ENCODE measurements around the gene NR1H2.
"Not testable (repeated sequence)": the region's sequence is repeated elsewhere in the genome, so short reads cannot be mapped to it uniquely, and the experiment has no call there.

NR1H2 gene

DNA sequence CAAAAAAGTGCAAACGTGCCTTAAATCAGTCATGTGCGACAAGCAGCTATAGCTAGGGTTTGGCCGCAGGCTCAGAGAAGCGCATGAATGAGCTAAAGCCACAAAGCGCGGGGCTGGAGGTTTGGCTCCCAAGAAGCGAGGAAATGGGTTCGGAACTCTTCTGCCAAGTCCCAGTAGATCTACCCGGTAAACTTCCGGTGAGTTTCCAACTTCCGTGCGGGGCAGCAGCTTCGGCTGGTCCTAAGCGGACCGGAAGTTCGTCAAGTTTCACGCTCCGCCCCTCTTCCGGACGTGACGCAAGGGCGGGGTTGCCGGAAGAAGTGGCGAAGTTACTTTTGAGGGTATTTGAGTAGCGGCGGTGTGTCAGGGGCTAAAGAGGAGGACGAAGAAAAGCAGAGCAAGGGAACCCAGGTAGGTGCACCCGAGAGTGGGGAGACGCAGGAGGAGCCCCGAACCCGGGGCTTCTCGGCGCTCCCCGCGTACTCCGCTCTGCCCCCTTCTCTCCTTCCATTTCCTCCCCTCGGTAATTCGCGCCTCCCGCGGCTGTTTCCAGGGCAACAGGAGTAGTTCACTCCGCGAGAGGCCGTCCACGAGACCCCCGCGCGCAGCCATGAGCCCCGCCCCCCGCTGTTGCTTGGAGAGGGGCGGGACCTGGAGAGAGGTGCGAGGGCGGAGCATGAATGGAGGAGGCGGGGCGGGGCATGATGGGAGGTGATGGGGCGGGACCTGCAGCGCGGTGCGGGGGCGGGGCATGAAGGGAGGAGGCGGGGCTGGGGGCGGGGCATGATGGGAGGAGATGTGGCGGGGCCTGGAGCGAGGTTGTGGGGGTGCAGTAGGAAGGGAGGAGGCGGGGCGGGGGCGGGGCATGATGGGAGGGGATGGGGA lies at the start of gene NR1H2:
NR1H2 (plus strand) TSS at position 292 of the 885 bp plus-strand sequence. CDS start 1,149 bp downstream, outside the sequence.
- DNase-seq = peak; percentile 89

DNA sequence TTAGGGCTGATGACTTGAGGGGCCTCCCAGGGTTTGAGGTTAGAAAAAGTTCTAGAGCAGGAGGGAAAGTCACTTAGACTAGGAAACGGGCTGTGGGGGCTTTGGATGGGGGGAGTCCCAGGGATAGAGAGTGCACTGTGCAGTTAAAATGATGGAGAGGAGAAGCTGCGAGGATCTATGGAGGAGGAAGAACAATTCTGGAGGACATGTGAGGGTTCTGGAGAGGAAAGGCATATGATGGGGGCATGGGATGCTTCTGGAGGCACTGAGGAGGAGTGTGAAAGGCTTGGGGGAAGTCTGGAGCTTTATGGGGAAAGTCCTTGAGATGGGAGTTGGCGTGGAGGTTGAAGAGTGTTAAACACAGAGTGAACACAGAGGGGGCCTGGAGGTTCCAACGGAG lies 49.2 kb upstream of the NR1H2 start:
- DNase-seq = no peak

DNA sequence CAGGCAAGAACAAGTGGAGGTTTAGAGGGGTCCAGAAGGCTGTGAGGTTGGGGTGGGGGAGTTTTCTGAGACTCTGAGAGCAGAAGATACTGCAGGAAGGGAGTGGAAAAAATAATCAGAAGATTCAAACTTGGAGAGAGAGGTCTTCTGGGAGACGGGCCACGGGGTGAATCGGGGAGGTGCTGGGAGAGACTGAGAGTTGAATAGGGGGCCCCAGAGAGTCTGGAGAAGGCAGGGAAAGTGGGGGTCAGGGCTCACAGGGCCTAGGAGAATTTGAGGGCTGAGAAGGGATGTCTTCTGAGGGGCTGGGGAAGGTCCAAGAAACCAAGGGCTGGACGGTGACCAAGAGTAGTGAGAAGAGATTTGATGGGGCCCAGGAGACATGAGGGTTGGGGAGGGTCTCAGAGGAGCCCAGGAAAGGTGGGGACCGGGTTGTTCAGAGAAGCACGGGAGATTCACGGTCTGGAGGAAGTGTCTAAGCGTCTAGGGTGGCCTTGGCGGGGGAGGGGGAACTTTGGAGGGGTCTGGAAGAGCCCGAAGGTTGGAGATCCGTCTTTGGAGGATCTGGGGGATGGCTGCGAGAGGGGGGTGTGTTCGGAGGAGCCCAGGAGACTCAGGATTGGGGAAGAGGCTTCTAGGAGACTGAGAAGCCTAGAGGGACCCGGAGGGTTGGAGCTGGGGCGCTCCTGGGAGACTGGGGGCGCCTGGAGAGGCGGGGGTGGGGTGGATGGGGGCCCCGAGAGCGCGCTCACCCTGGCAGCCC lies 48.6 kb upstream of the NR1H2 start:
- DNase-seq = no peak

DNA sequence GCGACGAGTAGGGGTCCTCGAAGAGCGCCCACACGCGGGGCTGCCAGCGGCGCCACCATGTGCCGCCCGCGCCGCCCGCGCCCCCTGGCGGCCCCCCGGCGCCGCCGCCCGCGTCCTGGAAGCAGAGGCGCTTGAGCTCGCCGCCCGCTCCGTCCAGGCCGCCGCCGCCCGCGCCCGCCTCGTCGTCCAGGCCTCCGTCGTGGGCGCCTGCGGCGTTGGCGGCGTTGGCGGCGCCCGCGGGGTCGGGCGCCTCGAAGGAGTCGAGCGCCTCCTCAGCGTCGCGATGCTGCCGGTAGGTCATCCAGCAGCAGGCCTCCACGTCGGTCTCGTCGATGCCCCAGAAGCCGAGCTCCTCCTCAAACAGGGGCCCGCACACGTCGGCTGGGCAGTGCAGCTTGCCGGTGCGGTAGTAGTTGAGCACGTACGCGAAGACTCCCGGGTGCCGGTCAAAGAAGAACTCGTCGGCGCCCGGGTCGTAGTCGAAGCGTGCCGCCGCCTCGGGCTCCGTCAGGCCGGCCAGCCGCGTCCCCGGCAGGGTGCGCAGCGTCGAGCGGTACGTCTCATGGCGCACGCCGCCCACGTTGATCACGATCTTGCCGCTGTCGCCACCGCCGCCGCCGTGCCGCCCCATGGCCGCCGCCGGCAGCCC lies 47.9 kb upstream of the NR1H2 start:
- DNase-seq = no peak

DNA sequence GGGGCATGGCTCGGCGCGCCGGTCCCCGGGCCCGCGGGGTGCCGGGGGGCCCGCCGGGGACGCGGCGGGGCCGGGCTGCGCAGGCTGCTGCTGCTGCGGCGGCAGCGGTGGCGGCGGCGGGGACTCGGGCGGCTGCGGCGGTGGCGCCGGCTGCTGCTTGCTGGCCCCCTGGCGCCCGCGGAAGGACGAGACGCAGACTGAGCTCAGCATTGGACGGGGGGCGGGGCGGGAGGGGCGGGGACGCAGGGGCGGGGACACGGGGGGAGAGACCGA lies 47.4 kb upstream of the NR1H2 start:
- no peak for DNase-seq

DNA sequence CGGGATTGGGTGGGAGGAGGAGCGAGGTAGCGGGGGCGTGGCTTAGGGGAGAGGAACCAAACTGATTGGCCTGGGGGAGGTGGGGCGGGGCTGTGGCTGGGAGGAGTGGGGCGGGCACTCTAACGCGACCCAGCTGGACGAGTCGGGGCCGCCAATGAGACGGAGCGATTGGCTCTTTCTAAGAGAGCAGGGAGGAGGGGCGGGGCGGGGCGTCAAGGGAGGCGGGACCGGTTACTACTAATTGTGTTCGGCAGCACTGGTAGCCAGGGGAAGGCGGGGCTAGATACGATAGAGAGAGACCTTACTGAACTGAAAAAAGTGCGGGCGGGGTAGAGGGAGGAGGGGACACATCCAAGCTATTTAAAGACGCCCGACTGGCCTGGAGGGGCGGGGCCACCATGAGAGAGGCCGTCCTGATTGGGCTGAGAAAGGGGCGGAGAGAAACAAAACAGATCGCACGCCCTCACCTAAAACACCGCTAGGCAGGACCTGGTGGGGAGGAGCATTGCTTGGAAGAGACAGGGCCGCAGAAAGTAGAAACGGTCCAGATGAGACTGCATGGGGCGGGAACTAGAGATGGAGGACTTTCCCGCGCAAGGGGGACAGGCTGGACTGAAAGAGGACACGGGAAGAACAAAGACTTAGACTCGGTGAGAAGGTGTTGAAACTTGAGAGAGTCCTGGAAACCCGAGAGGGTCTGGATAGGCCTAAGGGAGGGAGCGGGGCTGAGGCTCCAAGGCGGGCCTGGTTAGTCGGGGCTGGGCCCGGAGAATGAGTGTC lies 46.9 kb upstream of the NR1H2 start, which contains the start of gene KCNC3:
KCNC3 (minus strand) TSS at position 232 of the 780 bp plus-strand sequence. CDS start 295 bp downstream, outside the sequence.
- DNase-seq = peak; percentile 7

DNA sequence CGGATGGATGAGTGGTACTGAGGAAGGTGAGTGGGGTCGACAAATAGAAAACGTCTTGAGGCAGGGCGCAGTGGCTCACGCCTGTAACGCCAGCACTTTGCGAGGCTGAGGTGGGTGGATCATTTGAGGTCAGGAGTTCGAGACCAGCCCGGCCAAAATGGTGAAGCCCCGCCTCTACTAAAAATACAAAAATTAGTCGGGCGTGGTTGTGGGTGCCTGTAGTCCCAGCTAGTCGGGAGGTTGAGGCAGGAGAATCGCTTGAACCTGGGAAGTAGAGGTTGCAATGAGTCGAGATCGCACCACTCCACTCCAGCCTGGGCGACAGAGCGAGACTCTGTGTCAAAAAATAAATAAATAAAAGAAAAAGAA lies 46.3 kb upstream of the NR1H2 start:
- DNase-seq = not testable (repeated sequence)

DNA sequence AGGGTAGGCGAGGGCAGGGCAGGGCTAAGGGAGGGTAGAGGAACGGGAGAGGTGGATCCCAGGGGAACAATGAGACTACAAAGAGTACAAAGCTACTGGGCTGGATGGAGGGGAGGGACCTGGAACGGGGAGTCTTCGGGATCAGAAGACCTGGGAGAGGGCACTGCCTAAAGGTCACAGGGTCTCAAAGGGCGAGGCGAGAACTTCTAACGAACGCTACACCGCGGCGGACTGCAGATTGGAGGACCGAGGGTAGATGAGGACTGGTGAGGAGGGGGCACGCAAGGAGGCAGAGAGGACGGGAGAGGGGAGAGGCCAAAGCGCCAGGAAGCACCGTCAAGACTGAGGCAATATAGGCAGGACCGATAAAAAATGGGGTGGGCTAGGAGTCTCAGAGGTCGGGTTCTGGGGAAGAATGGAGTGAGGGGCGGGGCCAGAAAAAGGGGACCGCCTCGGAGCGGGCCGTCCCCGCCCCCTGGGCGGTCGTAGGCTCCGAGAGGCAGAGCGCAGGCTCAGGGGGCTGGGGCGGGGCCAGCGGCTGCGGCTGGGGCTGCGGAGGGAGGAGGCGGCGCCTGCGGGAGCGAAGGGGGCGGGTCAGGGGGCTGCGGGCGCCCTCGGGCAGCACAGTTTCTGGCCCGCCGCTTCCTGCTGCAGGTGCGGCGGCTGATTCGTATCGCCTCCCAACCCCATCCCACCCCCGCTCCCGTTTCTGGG lies 45.7 kb upstream of the NR1H2 start:
- DNase-seq = peak; percentile 40

DNA sequence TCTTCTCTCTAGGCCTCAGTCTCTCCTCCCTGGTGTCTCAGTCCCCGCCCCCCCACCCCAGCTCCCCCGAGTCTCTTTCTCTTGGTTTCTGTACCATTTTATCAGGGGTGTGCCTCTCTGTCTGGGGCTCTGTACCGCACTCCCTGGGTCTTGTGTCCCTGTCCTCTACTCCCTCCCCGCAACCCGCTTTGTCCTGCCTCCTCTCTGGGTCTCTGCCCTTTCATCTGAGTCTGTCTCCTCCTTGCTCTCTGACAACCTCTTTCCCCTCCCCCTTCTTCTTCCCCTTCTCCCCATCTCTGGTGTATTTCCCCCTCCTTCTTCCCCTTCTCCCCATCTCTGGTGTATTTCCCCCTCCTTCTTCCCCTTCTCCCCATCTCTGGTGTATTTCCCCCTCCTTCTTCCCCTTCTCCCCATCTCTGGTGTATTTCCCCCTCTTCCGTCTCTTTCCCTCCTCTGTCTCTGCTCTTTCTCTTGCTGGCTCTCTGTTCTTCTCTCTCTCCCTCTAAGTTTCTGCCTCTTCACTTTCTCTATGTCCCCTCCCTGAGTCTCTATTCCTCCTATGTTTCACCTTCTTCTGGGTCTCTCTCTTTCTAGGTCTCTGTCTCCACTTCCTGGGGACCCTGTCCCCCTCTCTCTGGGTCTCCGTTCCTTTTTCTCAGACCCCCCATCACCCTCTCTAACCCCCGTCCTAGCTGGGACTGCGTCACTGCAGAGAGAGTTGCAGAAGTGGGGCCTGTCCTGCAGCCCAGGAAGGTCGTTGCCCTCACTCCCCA lies 44.9 kb upstream of the NR1H2 start:
- no peak for DNase-seq

DNA sequence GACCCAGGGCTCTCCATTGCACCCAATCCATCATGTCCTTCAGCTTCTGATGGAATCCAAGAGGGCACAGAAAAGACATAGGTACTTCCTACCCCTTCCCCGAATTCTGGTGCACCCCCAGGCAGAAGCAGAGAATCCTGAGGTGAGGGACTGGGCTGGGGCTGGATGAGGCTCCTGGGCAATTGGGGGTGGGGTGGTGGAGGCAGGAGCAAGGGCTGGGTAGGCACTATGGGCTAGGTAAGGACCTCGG lies 44.3 kb upstream of the NR1H2 start:
- no peak for DNase-seq

DNA sequence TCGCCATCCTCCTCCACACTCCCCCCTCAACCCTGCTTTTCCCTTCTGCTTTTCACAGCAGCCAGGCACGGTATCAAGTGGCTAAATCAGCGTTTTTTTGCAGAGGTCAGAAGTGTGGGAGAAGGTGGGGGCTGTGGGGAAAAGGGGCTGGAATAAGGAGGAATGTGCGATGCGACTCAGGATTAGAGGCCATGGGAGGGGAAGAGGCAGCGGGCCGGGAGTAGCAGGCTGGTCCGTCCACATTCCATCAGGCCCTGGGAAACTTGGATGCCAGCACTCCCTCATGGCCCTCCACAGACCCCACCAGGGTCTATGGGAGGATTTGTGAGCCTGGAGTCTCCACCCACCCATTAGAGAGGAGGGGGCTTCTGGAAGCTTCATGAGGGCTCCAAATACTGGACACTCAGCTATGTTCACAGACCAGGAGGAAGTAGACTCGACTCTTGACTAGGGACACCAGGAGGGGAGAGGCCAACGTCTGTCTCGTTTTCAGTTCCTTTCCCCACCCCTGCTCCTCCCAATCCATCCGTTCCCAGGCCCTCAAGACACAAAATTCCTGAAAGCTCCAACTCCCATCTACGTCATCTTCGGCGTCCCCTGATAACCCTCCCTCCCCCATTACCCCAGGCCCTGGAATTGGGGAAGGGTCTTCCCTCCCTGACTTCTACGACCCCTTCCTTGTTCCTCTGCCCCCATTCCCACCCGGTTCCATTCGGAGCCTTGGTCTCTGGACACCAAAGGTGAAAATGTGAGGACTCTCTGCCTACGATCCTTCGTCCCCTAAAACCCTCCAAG lies 43.8 kb upstream of the NR1H2 start:
- DNase-seq = no peak

DNA sequence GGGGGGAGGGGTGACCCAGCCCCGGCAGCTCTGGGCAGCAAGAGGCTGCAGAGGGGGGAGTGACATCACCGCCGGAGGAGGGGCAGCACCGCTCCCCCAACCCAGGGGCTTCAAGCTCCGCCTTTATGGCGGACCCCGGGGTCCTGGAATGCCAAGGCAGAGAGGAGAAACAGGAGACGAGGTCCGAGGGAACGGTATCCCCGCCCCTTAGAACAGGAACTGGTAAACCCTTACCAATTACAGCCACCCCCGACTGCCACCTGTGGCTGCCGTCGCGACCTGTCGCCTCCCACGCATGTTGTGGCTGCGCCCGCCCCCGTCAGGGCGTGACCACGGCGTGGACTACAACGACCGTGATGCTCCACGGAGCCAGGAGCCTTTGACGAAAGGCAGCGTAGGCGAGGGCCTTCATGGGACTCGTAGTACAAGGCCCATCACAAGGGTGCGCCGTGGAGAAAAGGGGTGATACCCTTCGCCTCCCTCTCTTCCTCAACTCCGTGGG lies 43.0 kb upstream of the NR1H2 start:
- DNase-seq = peak; percentile 80

DNA sequence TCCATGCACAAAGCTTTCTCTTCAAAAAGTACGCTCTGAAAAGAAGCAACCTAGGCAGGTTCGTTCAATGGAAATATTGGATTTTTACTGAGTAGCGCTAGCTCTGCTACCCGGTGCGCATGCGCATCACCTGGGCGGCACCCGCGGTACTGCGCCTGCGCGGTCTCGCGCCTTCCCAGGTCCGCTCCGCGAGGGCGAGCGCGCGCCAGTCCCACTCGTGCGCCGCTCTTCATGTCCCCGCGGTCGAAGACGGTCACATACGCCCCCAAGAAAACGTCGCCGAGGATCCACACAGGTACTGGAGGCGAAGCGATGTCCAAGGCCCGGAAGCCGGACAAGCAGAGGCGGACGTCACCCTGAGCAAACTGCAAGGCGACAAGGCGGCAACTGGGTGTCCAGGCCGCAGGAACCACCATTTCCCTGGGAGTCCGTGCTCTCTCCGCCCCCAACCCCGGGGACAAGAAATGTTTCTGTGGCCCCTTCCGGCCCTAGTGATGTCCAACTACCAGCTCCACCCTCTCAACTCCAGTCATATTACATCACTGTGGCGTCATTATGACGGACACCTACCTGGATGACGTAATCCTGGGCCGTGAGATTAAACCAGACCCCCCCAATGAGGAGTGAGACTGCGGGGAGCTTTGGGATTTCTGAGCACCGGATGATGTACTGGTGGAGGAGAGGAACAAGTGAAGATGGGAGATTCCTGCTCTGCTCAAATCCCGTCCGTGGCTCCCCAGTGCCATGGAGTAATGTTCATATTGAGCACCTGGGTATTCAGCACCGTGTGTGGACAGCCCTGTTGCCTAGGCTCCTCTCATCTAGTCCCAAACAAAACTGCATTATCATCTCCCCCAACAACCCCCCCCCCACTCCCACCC lies 42.3 kb upstream of the NR1H2 start:
- DNase-seq = peak; percentile 61

DNA sequence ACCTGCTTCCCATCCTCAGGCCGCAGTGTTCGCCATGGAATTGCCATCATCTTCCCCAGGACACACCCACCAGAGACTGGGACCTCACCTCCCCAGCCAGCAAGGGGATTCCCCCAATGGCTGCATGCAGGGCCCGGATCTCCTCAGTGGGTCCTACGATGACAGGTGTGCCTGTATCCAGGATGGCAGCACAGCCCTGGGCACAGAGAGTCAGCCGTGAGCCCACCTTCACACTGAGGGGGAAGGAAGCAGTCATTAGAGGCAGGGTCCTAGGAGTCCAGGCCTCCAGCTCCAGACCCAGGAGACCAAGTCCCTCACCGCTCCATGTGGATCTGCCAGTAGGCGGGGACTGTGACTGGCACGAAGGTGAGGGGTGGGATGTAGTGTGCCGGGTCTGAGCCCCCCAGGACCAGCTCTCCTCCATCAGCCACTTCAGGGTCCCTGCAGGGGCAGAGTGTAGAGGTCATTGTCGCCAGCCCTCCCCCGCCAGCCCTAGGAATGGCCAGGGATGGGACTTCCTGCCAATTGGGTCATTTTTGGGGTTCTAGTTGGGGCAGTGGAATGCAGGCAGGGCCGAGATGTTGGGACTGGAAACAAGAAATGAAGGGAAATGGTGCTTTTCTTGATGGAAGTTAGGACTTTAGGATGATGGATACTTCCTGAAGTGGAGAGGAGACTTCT lies 41.4 kb upstream of the NR1H2 start:
- DNase-seq = no peak

DNA sequence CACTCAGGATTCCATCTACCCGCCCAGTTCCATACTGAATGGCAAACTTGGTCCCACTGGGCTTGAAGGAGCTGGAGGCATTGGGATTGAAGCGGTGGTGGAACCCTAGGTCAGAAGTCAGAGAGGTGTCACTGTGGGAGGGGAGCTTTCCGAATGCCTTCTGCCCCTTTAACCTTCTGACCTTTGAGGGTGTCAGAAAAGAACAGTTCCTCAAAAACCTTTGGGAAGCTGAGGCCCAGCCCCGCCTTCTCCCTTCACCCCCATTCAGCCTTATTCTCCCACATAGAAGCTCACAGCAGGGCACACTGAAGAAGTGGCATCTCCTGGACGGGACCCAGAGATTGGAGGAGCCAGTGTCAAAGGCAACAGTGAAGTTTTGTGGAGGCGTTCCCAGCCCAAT lies 39.2 kb upstream of the NR1H2 start:
- DNase-seq = not testable (repeated sequence)

DNA sequence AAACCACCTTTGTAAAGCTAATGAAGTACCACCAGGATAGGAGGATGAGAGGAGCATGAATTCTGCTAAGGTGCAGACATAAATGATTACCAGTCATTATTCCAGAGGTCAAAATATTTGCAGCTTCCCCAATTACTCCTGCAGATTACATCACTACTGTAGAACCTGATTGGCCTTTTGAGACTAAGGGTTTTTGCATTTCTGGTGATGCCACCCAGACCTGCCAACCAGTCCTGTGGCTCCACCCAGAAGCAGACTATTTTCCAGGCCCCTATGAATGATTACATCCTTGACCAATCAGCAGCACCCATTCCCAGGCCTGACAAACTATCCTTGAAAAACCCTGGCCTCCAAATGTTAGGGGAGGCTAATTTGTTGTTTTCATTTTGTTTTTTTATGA lies 35.9 kb upstream of the NR1H2 start:
- no peak for DNase-seq

DNA sequence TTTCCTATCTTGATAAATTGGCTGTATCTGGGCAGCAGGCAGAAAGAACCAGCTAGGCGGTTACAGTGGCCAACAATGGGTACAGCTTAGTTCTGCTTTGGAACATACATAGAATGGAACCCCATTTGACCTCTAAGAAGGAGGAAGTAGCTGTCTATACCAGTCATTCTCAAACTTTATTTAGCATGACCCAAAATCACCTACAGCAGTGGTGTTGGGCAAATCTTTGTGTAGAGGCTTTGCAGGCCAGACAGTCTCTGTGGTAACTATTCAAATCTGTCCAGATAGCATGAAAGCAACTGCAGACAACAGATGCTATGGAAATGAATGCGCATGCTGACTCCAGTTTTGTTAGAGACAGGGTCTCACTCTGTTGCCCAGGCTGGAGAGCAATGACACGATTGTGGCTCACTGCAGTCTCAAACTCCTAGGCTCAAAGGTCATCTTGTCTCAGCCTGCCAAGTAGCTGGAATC lies 35.1 kb upstream of the NR1H2 start:
- no peak for DNase-seq

DNA sequence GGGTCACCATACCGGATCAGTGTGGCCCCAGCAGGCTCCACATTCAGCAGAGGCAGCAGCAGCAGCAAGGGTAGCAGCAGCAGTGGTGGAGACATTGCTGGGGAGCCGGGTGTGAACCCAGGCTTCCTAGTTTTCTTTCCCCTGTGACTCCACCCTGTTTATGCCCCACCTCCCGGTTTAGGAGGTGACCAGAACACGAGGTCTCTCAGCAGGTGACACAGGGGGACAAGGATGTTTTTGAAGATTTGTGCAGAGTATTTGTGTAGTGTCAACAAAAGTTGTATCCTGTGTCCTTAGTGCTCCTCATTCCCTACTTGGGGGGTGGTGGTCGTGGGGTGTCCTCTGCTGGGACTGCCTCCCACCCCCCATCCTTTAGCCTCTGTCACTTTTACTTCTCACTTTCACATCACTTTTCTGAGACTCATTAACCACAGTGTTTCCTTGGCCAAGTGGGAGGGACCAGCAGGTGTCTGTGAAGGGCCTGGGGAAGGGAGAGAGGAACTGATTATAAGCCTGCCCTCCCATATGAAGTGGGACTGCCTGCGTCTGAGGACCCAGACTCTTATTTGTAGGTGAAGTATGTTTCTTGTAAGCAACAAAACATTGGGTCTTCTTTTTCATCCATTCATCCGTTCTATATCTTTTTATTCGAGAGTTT lies 31.5 kb upstream of the NR1H2 start:
- no peak for DNase-seq

Data from GF-D8 (cell line).